BLaER1 treated with 17β-estradiol and CSF1 and Interleukin-3, amounts not matched to agents 10 nM and 100 nM (cell line): ENCODE data around the gene EFCC1.
A peak's percentile ranks its signal among the peaks of the same experiment; 100 is the strongest.

Source experiments
- H3K27ac ChIP-seq, 11 experiments: shearing (Covaris generic); formaldehyde crosslinking; 2 replicates each; pipeline ENCODE4 v1.8.1; 2022
- H3K27me3 ChIP-seq, 11 experiments: shearing (Covaris generic); formaldehyde crosslinking; 2 replicates each; pipeline ENCODE4 v1.8.1; 2022
- H3K36me3 ChIP-seq, 11 experiments: shearing (Covaris generic); formaldehyde crosslinking; 2 replicates each; pipeline ENCODE4 v1.8.1; 2022
- H3K4me1 ChIP-seq, 10 experiments: shearing (Covaris generic); formaldehyde crosslinking; 2 replicates each; pipeline ENCODE4 v1.8.1; 2022
- H3K4me2 ChIP-seq, 11 experiments: shearing (Covaris generic); formaldehyde crosslinking; 2 replicates each; pipeline ENCODE4 v1.8.1; 2022
- H3K4me3 ChIP-seq, 10 experiments: shearing (Covaris generic); formaldehyde crosslinking; 2 replicates each; pipeline ENCODE4 v1.8.1; 2022
- H3K9ac ChIP-seq, 11 experiments: shearing (Covaris generic); formaldehyde crosslinking; 2 replicates each; pipeline ENCODE4 v1.8.1; 2022
- H3K9me3 ChIP-seq, 11 experiments: shearing (Covaris generic); formaldehyde crosslinking; replicated peaks in 1 of 11; 2 replicates each; pipeline ENCODE4 v1.8.1; 2022
- H4K20me1 ChIP-seq, 11 experiments: shearing (Covaris generic); formaldehyde crosslinking; 2 replicates each; pipeline ENCODE4 v1.8.1; 2022
- Cebpa-rat ChIP-seq, 11 experiments: shearing (Covaris generic); IDR thresholded peaks; 2 replicates each; pipeline ENCODE4 v1.8.1; 2022

The EFCC1 gene

GRCh38 chr3:128997486-128998133 lies 3.5 kb upstream of the EFCC1 start:
- TF ChIP-seq Cebpa-rat (IDR thresholded peaks at IDR 0.05), result no peak
- peaks cover 32 to 51% (median 37%) of the 10 kb centered on the region in 11 experiments for H3K27me3 ChIP-seq
- no peaks in the 10 kb centered on the region for H3K36me3 ChIP-seq
- peaks cover 0 to 26% (median 19%) of the 10 kb centered on the region in 11 experiments; a peak in 17 of 22 replicates for H4K20me1 ChIP-seq
- no peak overlapping the region for H3K9ac ChIP-seq
- peak overlapping the region in 2 of 11 experiments; percentile 43 to 63; a peak in 2 of 22 replicates for H3K27ac ChIP-seq
- peak overlapping the region; percentile 58 to 99 (median 96); a peak in 20 of 22 replicates for H3K4me2 ChIP-seq
- H3K4me3 ChIP-seq, result no peak overlapping the region
- peaks cover 73 to 98% (median 94%) of the 10 kb centered on the region in 10 experiments for H3K4me1 ChIP-seq
- H3K9me3 ChIP-seq, result 0 out of 22 replicates have a peak, but pooled peaks cover 0 to 2% (median 0%) of the 10 kb centered on the region in 11 experiments

- peak overlapping the region in 3 of 10 experiments; percentile 3 to 16 (median 5); a peak in 1 of 20 replicates for H3K4me3 ChIP-seq
- peak overlapping the region in 8 of 11 experiments; percentile 6 to 63 (median 46); a peak in 12 of 22 replicates for H3K27ac ChIP-seq
- H4K20me1 ChIP-seq, result peaks cover 0 to 32% (median 25%) of the 10 kb centered on the region in 11 experiments; a peak in 17 of 22 replicates
- H3K9ac ChIP-seq, result peak overlapping the region in 6 of 11 experiments; percentile 3 to 42 (median 10); a peak in 4 of 22 replicates
- peaks cover 74 to 97% (median 94%) of the 10 kb centered on the region in 10 experiments for H3K4me1 ChIP-seq
- H3K4me2 ChIP-seq, result peak overlapping the region; percentile 58 to 99 (median 96)
- 0 out of 22 replicates have a peak, but pooled peaks of 1 of the 11 experiments have one; percentile 42 for TF ChIP-seq Cebpa-rat (IDR thresholded peaks at IDR 0.05)
- peaks cover 41 to 54% (median 46%) of the 10 kb centered on the region in 11 experiments for H3K27me3 ChIP-seq
- H3K9me3 ChIP-seq, result 0 out of 22 replicates have a peak, but pooled peaks cover 0 to 2% (median 0%) of the 10 kb centered on the region in 11 experiments
- H3K36me3 ChIP-seq, result no peaks in the 10 kb centered on the region
Measured at GRCh38 chr3:128998561-128998960, 2.5 kb upstream of the EFCC1 start.

- Histone ChIP-seq H3K4me1 (peaks cover 74 to 98% (median 93%) of the 10 kb centered on the region in 10 experiments), H3K27ac (peak overlapping the region in 8 of 11 experiments; percentile 6 to 63 (median 46); a peak in 12 of 22 replicates), H3K4me3 (peak overlapping the region in 2 of 10 experiments; percentile 5 to 16; a peak in 1 of 20 replicates), H3K36me3 (no peaks in the 10 kb centered on the region), H3K9ac (peak overlapping the region in 4 of 11 experiments; percentile 9 to 42 (median 15); a peak in 4 of 22 replicates), H3K4me2 (peak overlapping the region; percentile 58 to 99 (median 96); a peak in 21 of 22 replicates), H3K9me3 (0 out of 22 replicates have a peak, but pooled peaks cover 0 to 2% (median 0%) of the 10 kb centered on the region in 11 experiments), H4K20me1 (peaks cover 0 to 36% (median 27%) of the 10 kb centered on the region in 11 experiments; a peak in 17 of 22 replicates), H3K27me3 (peaks cover 47 to 55% (median 50%) of the 10 kb centered on the region in 11 experiments)
- no peak for TF ChIP-seq Cebpa-rat (IDR thresholded peaks at IDR 0.05)
Measured at GRCh38 chr3:128999102-128999501, 2.0 kb upstream of the EFCC1 start.

GRCh38 chr3:129000742-129001100 lies 383 bp upstream of the EFCC1 start:
- Histone ChIP-seq H3K36me3 (no peaks in the 10 kb centered on the region), H3K9me3 (0 out of 22 replicates have a peak, but pooled peaks cover 0 to 2% (median 0%) of the 10 kb centered on the region in 11 experiments), H3K4me3 (peak overlapping the region; percentile 52 to 73 (median 61); a peak in 19 of 20 replicates), H3K27me3 (peaks cover 59 to 68% (median 64%) of the 10 kb centered on the region in 11 experiments), H3K27ac (no peak overlapping the region), H4K20me1 (peaks cover 0 to 36% (median 27%) of the 10 kb centered on the region in 11 experiments; a peak in 17 of 22 replicates), H3K4me1 (peaks cover 63 to 87% (median 79%) of the 10 kb centered on the region in 10 experiments), H3K4me2 (peak overlapping the region; percentile 94 to 99 (median 98)), H3K9ac (peak overlapping the region in 4 of 11 experiments; percentile 21 to 39 (median 34); a peak in 5 of 22 replicates)
- no peak for TF ChIP-seq Cebpa-rat (IDR thresholded peaks at IDR 0.05)

- H3K4me3 ChIP-seq, result peak overlapping the region; percentile 52 to 73 (median 61)
- H3K4me1 ChIP-seq, result peaks cover 59 to 83% (median 72%) of the 10 kb centered on the region in 10 experiments
- no peak for TF ChIP-seq Cebpa-rat (IDR thresholded peaks at IDR 0.05)
- H3K9me3 ChIP-seq, result 0 out of 22 replicates have a peak, but pooled peaks cover 0 to 1% (median 0%) of the 10 kb centered on the region in 11 experiments
- H3K36me3 ChIP-seq, result no peaks in the 10 kb centered on the region
- peak overlapping the region in 9 of 11 experiments; percentile 3 to 62 (median 39); a peak in 14 of 22 replicates for H3K9ac ChIP-seq
- H3K27me3 ChIP-seq, result peaks cover 59 to 69% (median 66%) of the 10 kb centered on the region in 11 experiments
- H3K4me2 ChIP-seq, result peak overlapping the region; percentile 94 to 99 (median 98)
- H4K20me1 ChIP-seq, result peaks cover 0 to 36% (median 27%) of the 10 kb centered on the region in 11 experiments; a peak in 17 of 22 replicates
- H3K27ac ChIP-seq, result no peak overlapping the region
Measured at GRCh38 chr3:129001806-129002572, 885 bp downstream of the EFCC1 start.

GRCh38 chr3:129002573-129003569 lies 1.8 kb downstream of the EFCC1 start:
- Histone ChIP-seq H3K4me3 (peak overlapping the region in 8 of 10 experiments; percentile 44 to 73 (median 61); a peak in 12 of 20 replicates), H3K9me3 (no peaks in the 10 kb centered on the region), H3K27me3 (peaks cover 59 to 76% (median 66%) of the 10 kb centered on the region in 11 experiments), H3K4me2 (peak overlapping the region; percentile 60 to 99 (median 98); a peak in 21 of 22 replicates), H4K20me1 (peaks cover 0 to 36% (median 27%) of the 10 kb centered on the region in 11 experiments; a peak in 17 of 22 replicates), H3K9ac (no peak overlapping the region), H3K27ac (no peak overlapping the region), H3K36me3 (no peaks in the 10 kb centered on the region), H3K4me1 (peaks cover 63 to 83% (median 72%) of the 10 kb centered on the region in 10 experiments)
- TF ChIP-seq Cebpa-rat (IDR thresholded peaks at IDR 0.05), result no peak

- Histone ChIP-seq H3K4me1 (peaks cover 59 to 80% (median 69%) of the 10 kb centered on the region in 10 experiments), H3K36me3 (no peaks in the 10 kb centered on the region), H3K27me3 (peaks cover 59 to 76% (median 66%) of the 10 kb centered on the region in 11 experiments), H3K9me3 (no peaks in the 10 kb centered on the region), H3K4me2 (peak overlapping the region; percentile 13 to 71 (median 48); a peak in 21 of 22 replicates), H3K9ac (no peak overlapping the region), H3K27ac (no peak overlapping the region), H4K20me1 (peaks cover 0 to 36% (median 27%) of the 10 kb centered on the region in 11 experiments; a peak in 17 of 22 replicates), H3K4me3 (peak overlapping the region in 5 of 10 experiments; percentile 3 to 45 (median 19); a peak in 8 of 20 replicates)
- TF ChIP-seq Cebpa-rat (IDR thresholded peaks at IDR 0.05), result no peak
Measured at GRCh38 chr3:129003578-129004112, 2.5 kb downstream of the EFCC1 start.
